ENCODE data around the gene FAM221A. TPM values are rescaled to one million over a fixed set of nuclear protein-coding genes. Genes with fewer than 3 reads are reported as not detected.

The FAM221A gene
- total and polyA plus RNA-seq, 2 donors = 4.9 to 7.5 TPM

GRCh38 chr7:23691320-23691719 is 11.3 kb downstream of the FAM221A start:
- WGBS = 97% methylated on average over 4 of the region's 4 CpGs
- Histone ChIP-seq H3K27ac (ENCODE audit: low read depth in 1 of 2, low read length in 1 of 2) (no peak overlapping the region), H3K4me3 (ENCODE audit: low read length in 2 of 2) (no peak overlapping the region), H3K9me3 (ENCODE audit: control insufficient read depth in 2 of 2, insufficient read depth in 1 of 2, low read length in 1 of 2) (no peaks in the 10 kb centered on the region), H3K4me1 (ENCODE audit: control insufficient read depth in 2 of 2, insufficient read depth in 2 of 2, low read length in 2 of 2) (no peaks in the 10 kb centered on the region), H3K36me3 (ENCODE audit: control insufficient read depth in 2 of 2, insufficient read depth in 2 of 2, low read length in 1 of 2) (peaks cover 9 to 12% of the 10 kb centered on the region in 2 donors), H3K27me3 (ENCODE audit: control insufficient read depth in 2 of 2, insufficient read depth in 1 of 2, low read length in 1 of 2) (no peaks in the 10 kb centered on the region)
- DNase-seq (ENCODE audit: low read depth in 6 of 9, low spot score in 9 of 9) = no peak

GRCh38 chr7:23693224-23693623 is 13.2 kb downstream of the FAM221A start:
- Histone ChIP-seq H3K27me3 (ENCODE audit: control insufficient read depth in 2 of 2, insufficient read depth in 1 of 2, low read length in 1 of 2) (no peaks in the 10 kb centered on the region), H3K4me1 (ENCODE audit: control insufficient read depth in 2 of 2, insufficient read depth in 2 of 2, low read length in 2 of 2) (no peaks in the 10 kb centered on the region), H3K36me3 (ENCODE audit: control insufficient read depth in 2 of 2, insufficient read depth in 2 of 2, low read length in 1 of 2) (peaks cover 12 to 19% of the 10 kb centered on the region in 2 donors), H3K9me3 (ENCODE audit: control insufficient read depth in 2 of 2, insufficient read depth in 1 of 2, low read length in 1 of 2) (no peaks in the 10 kb centered on the region), H3K4me3 (ENCODE audit: low read length in 2 of 2) (no peak overlapping the region), H3K27ac (ENCODE audit: low read depth in 1 of 2, low read length in 1 of 2) (no peak overlapping the region)
- no peak for DNase-seq (ENCODE audit: low read depth in 6 of 9, low spot score in 9 of 9)

- H3K27me3 ChIP-seq (ENCODE audit: control insufficient read depth in 2 of 2, insufficient read depth in 1 of 2, low read length in 1 of 2) = no peaks in the 10 kb centered on the region
- no peaks in the 10 kb centered on the region for H3K9me3 ChIP-seq (ENCODE audit: control insufficient read depth in 2 of 2, insufficient read depth in 1 of 2, low read length in 1 of 2)
- H3K4me1 ChIP-seq (ENCODE audit: control insufficient read depth in 2 of 2, insufficient read depth in 2 of 2, low read length in 2 of 2) = no peaks in the 10 kb centered on the region
- WGBS = 6% methylated on average over 7 of the region's 7 CpGs
- DNase-seq (ENCODE audit: low read depth in 6 of 9, low spot score in 9 of 9) = peak in 8 of 9 donors; percentile 11 to 66 (median 28)
- peaks cover 12 to 22% of the 10 kb centered on the region in 2 donors for H3K36me3 ChIP-seq (ENCODE audit: control insufficient read depth in 2 of 2, insufficient read depth in 2 of 2, low read length in 1 of 2)
- no peak overlapping the region for H3K27ac ChIP-seq (ENCODE audit: low read depth in 1 of 2, low read length in 1 of 2)
- H3K4me3 ChIP-seq (ENCODE audit: low read length in 2 of 2) = no peak overlapping the region
Observed at GRCh38 chr7:23696916-23697441, 17.0 kb downstream of the FAM221A start.

- H3K27ac ChIP-seq (ENCODE audit: low read depth in 1 of 2, low read length in 1 of 2) = no peak overlapping the region
- no peaks in the 10 kb centered on the region for H3K27me3 ChIP-seq (ENCODE audit: control insufficient read depth in 2 of 2, insufficient read depth in 1 of 2, low read length in 1 of 2)
- no peak for DNase-seq (ENCODE audit: low read depth in 6 of 9, low spot score in 9 of 9)
- H3K4me1 ChIP-seq (ENCODE audit: control insufficient read depth in 2 of 2, insufficient read depth in 2 of 2, low read length in 2 of 2) = no peaks in the 10 kb centered on the region
- H3K4me3 ChIP-seq (ENCODE audit: low read length in 2 of 2) = no peak overlapping the region
- WGBS = 86% methylated on average over 2 of the region's 2 CpGs
- H3K36me3 ChIP-seq (ENCODE audit: control insufficient read depth in 2 of 2, insufficient read depth in 2 of 2, low read length in 1 of 2) = peaks cover 19 to 22% of the 10 kb centered on the region in 2 donors
- H3K9me3 ChIP-seq (ENCODE audit: control insufficient read depth in 2 of 2, insufficient read depth in 1 of 2, low read length in 1 of 2) = no peaks in the 10 kb centered on the region
Observed at GRCh38 chr7:23698822-23699221, 18.8 kb downstream of the FAM221A start.

GRCh38 chr7:23700046-23700445 is 20.0 kb downstream of the FAM221A start:
- no peak for DNase-seq (ENCODE audit: low read depth in 6 of 9, low spot score in 9 of 9)
- H3K4me3 ChIP-seq (ENCODE audit: low read length in 2 of 2) = no peak overlapping the region
- no peak overlapping the region for H3K27ac ChIP-seq (ENCODE audit: low read depth in 1 of 2, low read length in 1 of 2)
- no peaks in the 10 kb centered on the region for H3K27me3 ChIP-seq (ENCODE audit: control insufficient read depth in 2 of 2, insufficient read depth in 1 of 2, low read length in 1 of 2)
- H3K4me1 ChIP-seq (ENCODE audit: control insufficient read depth in 2 of 2, insufficient read depth in 2 of 2, low read length in 2 of 2) = no peaks in the 10 kb centered on the region
- 96% methylated on average over 4 of the region's 4 CpGs for WGBS
- peaks cover 20 to 27% of the 10 kb centered on the region in 2 donors for H3K36me3 ChIP-seq (ENCODE audit: control insufficient read depth in 2 of 2, insufficient read depth in 2 of 2, low read length in 1 of 2)
- no peaks in the 10 kb centered on the region for H3K9me3 ChIP-seq (ENCODE audit: control insufficient read depth in 2 of 2, insufficient read depth in 1 of 2, low read length in 1 of 2)

GRCh38 chr7:23709081-23709750 is 29.2 kb downstream of the FAM221A start:
- H3K27me3 ChIP-seq (ENCODE audit: control insufficient read depth in 2 of 2, insufficient read depth in 1 of 2, low read length in 1 of 2) = no peaks in the 10 kb centered on the region
- H3K9me3 ChIP-seq (ENCODE audit: control insufficient read depth in 2 of 2, insufficient read depth in 1 of 2, low read length in 1 of 2) = no peaks in the 10 kb centered on the region
- no peak for DNase-seq (ENCODE audit: low read depth in 6 of 9, low spot score in 9 of 9)
- WGBS = 97% methylated on average over 7 of the region's 7 CpGs
- H3K4me1 ChIP-seq (ENCODE audit: control insufficient read depth in 2 of 2, insufficient read depth in 2 of 2, low read length in 2 of 2) = no peaks in the 10 kb centered on the region
- no peak overlapping the region for H3K4me3 ChIP-seq (ENCODE audit: low read length in 2 of 2)
- H3K27ac ChIP-seq (ENCODE audit: low read depth in 1 of 2, low read length in 1 of 2) = no peak overlapping the region
- H3K36me3 ChIP-seq (ENCODE audit: control insufficient read depth in 2 of 2, insufficient read depth in 2 of 2, low read length in 1 of 2) = peaks cover 11 to 12% of the 10 kb centered on the region in 2 donors

GRCh38 chr7:23710000-23710399 is 30.0 kb downstream of the FAM221A start, which contains the start of gene STK31:
Gene STK31, plus strand, starts transcription at chr7:23710219. Its CDS starts 67 bp downstream, at chr7:23710286.
- H3K4me1 ChIP-seq (ENCODE audit: control insufficient read depth in 2 of 2, insufficient read depth in 2 of 2, low read length in 2 of 2) = no peaks in the 10 kb centered on the region
- no peaks in the 10 kb centered on the region for H3K27me3 ChIP-seq (ENCODE audit: control insufficient read depth in 2 of 2, insufficient read depth in 1 of 2, low read length in 1 of 2)
- no peak within 1 kb of the TSS for H3K4me3 ChIP-seq (ENCODE audit: low read length in 2 of 2)
- H3K9me3 ChIP-seq (ENCODE audit: control insufficient read depth in 2 of 2, insufficient read depth in 1 of 2, low read length in 1 of 2) = no peaks in the 10 kb centered on the region
- H3K27ac ChIP-seq (ENCODE audit: low read depth in 1 of 2, low read length in 1 of 2) = no peak within 1 kb of the TSS
- DNase-seq (ENCODE audit: low read depth in 6 of 9, low spot score in 9 of 9) = no peak
- 97% methylated on average over 33 of the region's 33 CpGs for WGBS
- H3K36me3 ChIP-seq (ENCODE audit: control insufficient read depth in 2 of 2, insufficient read depth in 2 of 2, low read length in 1 of 2) = peaks cover 5 to 6% of the 10 kb centered on the region in 2 donors

- DNase-seq (ENCODE audit: low read depth in 6 of 9, low spot score in 9 of 9) = peak in 8 of 9 donors; percentile 14 to 68 (median 31)
- WGBS = 60% methylated on average over 8 of the region's 8 CpGs
- H3K9me3 ChIP-seq (ENCODE audit: control insufficient read depth in 2 of 2, insufficient read depth in 1 of 2, low read length in 1 of 2) = no peaks in the 10 kb centered on the region
- no peaks in the 10 kb centered on the region for H3K36me3 ChIP-seq (ENCODE audit: control insufficient read depth in 2 of 2, insufficient read depth in 2 of 2, low read length in 1 of 2)
- H3K27ac ChIP-seq (ENCODE audit: low read depth in 1 of 2, low read length in 1 of 2) = no peak overlapping the region
- no peak overlapping the region for H3K4me3 ChIP-seq (ENCODE audit: low read length in 2 of 2)
- no peaks in the 10 kb centered on the region for H3K4me1 ChIP-seq (ENCODE audit: control insufficient read depth in 2 of 2, insufficient read depth in 2 of 2, low read length in 2 of 2)
- H3K27me3 ChIP-seq (ENCODE audit: control insufficient read depth in 2 of 2, insufficient read depth in 1 of 2, low read length in 1 of 2) = no peaks in the 10 kb centered on the region
Observed at GRCh38 chr7:23712368-23713284, 32.6 kb downstream of the FAM221A start.
